Pancreas (tissue), 10 donors: ENCODE data around the gene CHRM3. TPM values are rescaled to one million over a fixed set of nuclear protein-coding genes. Genes with fewer than 3 reads are reported as not detected.

Source experiments
- ATAC-seq, 4 donors: fragments of 200-7000 bp; cut with Tn5 transposase; one replicate each; pipeline versions ENCODE4 v1.8.0 to v1.9.1; 2020; ENCODE audit warnings: mild to moderate bottlenecking in 4 of 4, moderate library complexity in 4 of 4
- DNase-seq, 6 donors: peaks; one replicate each; pipeline ENCODE4 v3.0.0-alpha.2; 2020
- FAIRE-seq: peaks from 2 replicates; lab custom pipeline; 2012; peaks lifted over from hg19 to GRCh38; lab: Jason Lieb, UNC
- H3K27ac ChIP-seq, 4 donors: fragments of 200-600 bp; sonication (generic); 1 replicate in 3 of 4; 2 replicates in 1 of 4; pipeline versions ENCODE4 v1.5.0 to v1.8.0; 2020
- H3K27me3 ChIP-seq, 4 donors: fragments of 200-600 bp; one replicate each; pipeline ENCODE4 v1.8.0; 2021
- H3K36me3 ChIP-seq, 3 donors: fragments of 200-600 bp; sonication (generic) in 1 of 3; one replicate each; pipeline versions ENCODE4 v1.5.0 to v1.8.0; 2020 to 2021
- H3K4me1 ChIP-seq, 3 donors: fragments of 200-600 bp; one replicate each; pipeline ENCODE4 v1.8.0; 2021
- H3K4me3 ChIP-seq, 4 donors: fragments of 200-600 bp; sonication (generic) in 2 of 4; one replicate each; pipeline versions ENCODE4 v1.5.0 to v1.8.0; 2020 to 2021
- H3K9me3 ChIP-seq, 4 donors: fragments of 200-600 bp; one replicate each; pipeline ENCODE4 v1.8.0; 2021
- CTCF ChIP-seq, 4 donors: fragments of 200-600 bp; sonication (generic) in 3 of 4; IDR thresholded peaks; one replicate each; pipeline versions ENCODE4 v1.5.0 to v1.8.0; 2021; ENCODE audit warnings: antibody characterized with exemption in 4 of 4
- WGBS, 2 donors: extraction: QIAGEN DNeasy Blood & Tissue Kit; methylation state at CpG; one replicate each; pipeline ENCODE4 v1.1.7; 2013; 5-methylcytosine and 5-hydroxymethylcytosine counted together
- intact Hi-C, 3 donors: fragments of 100-400 bp; cut with DNase I; formaldehyde crosslinking; loops; one replicate each; pipeline versions ENCODE4 v1.11.1 to v1.14.2; 2022
- polyA plus RNA-seq, 2 donors: library from polyadenylated mRNA; stranded (reverse); fragments of 200-250 nt; gene quantifications; one replicate each; pipeline ENCODE4 v1.2.3, GENCODE V29; 2013
- total RNA-seq, 6 donors: library from RNA; stranded (reverse); fragmentation: NEBNext Ultra II Directional in 4 of 6; extraction: Animal tissue kit (Norgen Biotek cat#: 25700) in 4 of 6; gene quantifications; one replicate each; pipeline versions ENCODE4 v1.2.1 to v1.2.4, GENCODE V29; 2021 to 2023
- donor health status: healthy with polysubstance abuse.
- donor health status: DM: no; HTN: no; CAD: no; lungs with moderate emphysema.
- donor health status: DM: no; HTN: no; CAD: no.
- donor health status: control.
- donor health status: control.
- donor health status: Bipolar disorder and iron deficiency.
- donor health status: DM: yes; HTN: yes; CAD: no.
- donor health status: DM: no; HTN: no; CAD: no.
- donor health status: DM: no; HTN: no; CAD: no.
- donor health status: DM: yes; HTN: yes; CAD: no.

Gene CHRM3
- total RNA-seq (10 to 100 TPM; 21.9 to 31.8 (median 26.4) TPM), polyA plus RNA-seq (10 to 100 TPM in 1 of 2 donors, 1 to 10 TPM in 1; 2.2 to 10.3 TPM)

GRCh38 chr1:239386453-239387303, at the start of gene CHRM3:
TSS of gene CHRM3 (plus strand) at chr1:239386568. CDS start at chr1:239907452, 520,884 bp downstream.
- no peak for FAIRE-seq
- 1% methylated on average over 71 to 82 of the region's 82 CpGs for WGBS, 2 donors
- peak; percentile 77 to 88 (median 86) for ATAC-seq

GRCh38 chr1:239337799-239338430, 48.5 kb upstream of the CHRM3 start:
- intact Hi-C loops = no loop called here
- no peak overlapping the region for H3K27ac ChIP-seq
- ATAC-seq (peak in 3 of 4 donors; percentile 59 to 74 (median 73)), FAIRE-seq (no peak), DNase-seq (no peak)
- 51 to 53% methylated on average over 6 of the region's 6 CpGs for WGBS, 2 donors
- H3K9me3 ChIP-seq = no peaks in the 10 kb centered on the region
- no peak for TF ChIP-seq CTCF (IDR thresholded peaks at IDR 0.05)
- peaks cover 0 to 5% (median 0%) of the 10 kb centered on the region in 3 donors for H3K4me1 ChIP-seq
- no peaks in the 10 kb centered on the region for H3K27me3 ChIP-seq
- H3K36me3 ChIP-seq = no peaks in the 10 kb centered on the region
- H3K4me3 ChIP-seq = no peak overlapping the region

More at GRCh38 chr1:239386453-239387303, at the start of gene CHRM3:
- Histone ChIP-seq H3K4me1 (peaks cover 0 to 14% (median 4%) of the 10 kb centered on the region in 3 donors), H3K36me3 (no peaks in the 10 kb centered on the region), H3K9me3 (no peaks in the 10 kb centered on the region), H3K27ac (peak within 1 kb of the TSS; percentile 94 to 96 (median 94)), H3K27me3 (no peaks in the 10 kb centered on the region), H3K4me3 (peak within 1 kb of the TSS; percentile 64 to 87 (median 80))
- peak in 2 of 4 donors; percentile 20 for TF ChIP-seq CTCF (IDR thresholded peaks at IDR 0.05)
- intact Hi-C loops = loop anchor here in 1 of 3 donors (10.0 kb wide), 1 partner anchor 82 kb away; no protein-coding TSS in a partner anchor
- DNase-seq = peak; percentile 88 to 94 (median 90)

GRCh38 chr1:239347776-239348175, 38.6 kb upstream of the CHRM3 start:
- 57 to 67% methylated on average over 2 of the region's 2 CpGs for WGBS, 2 donors
- no peak for ATAC-seq
- H3K27me3 ChIP-seq = no peaks in the 10 kb centered on the region
- no peaks in the 10 kb centered on the region for H3K9me3 ChIP-seq
- H3K36me3 ChIP-seq = no peaks in the 10 kb centered on the region
- no peak for TF ChIP-seq CTCF (IDR thresholded peaks at IDR 0.05)
- peaks cover 0 to 9% (median 5%) of the 10 kb centered on the region in 3 donors for H3K4me1 ChIP-seq
- FAIRE-seq = no peak
- H3K27ac ChIP-seq = no peak overlapping the region
- intact Hi-C loops = no loop called here
- DNase-seq = no peak
- no peak overlapping the region for H3K4me3 ChIP-seq

GRCh38 chr1:239348635-239349353, 37.6 kb upstream of the CHRM3 start:
- Histone ChIP-seq H3K9me3 (no peaks in the 10 kb centered on the region), H3K27ac (no peak overlapping the region), H3K36me3 (no peaks in the 10 kb centered on the region), H3K27me3 (no peaks in the 10 kb centered on the region), H3K4me3 (no peak overlapping the region), H3K4me1 (peaks cover 2 to 10% (median 5%) of the 10 kb centered on the region in 3 donors)
- WGBS, 2 donors = 52% methylated on average over 6 of the region's 6 CpGs
- no peak for TF ChIP-seq CTCF (IDR thresholded peaks at IDR 0.05)
- DNase-seq (no peak), FAIRE-seq (no peak), ATAC-seq (peak in 3 of 4 donors; percentile 26 to 42 (median 40))
- intact Hi-C loops = no loop called here
